ENCODE measurements around the gene FAF1.
A peak's percentile ranks its signal among the peaks of the same experiment; 100 is the strongest.

The FAF1 gene

GRCh38 chr1:50703240-50703639 lies 256.8 kb downstream of the FAF1 start:
- Histone ChIP-seq H3K36me3 (ENCODE audit: control insufficient read depth in 2 of 2, insufficient read depth in 1 of 2, low read length in 2 of 2) (no peaks in the 10 kb centered on the region), H3K27ac (ENCODE audit: extremely low read depth, low read depth, low read length) (no peak overlapping the region), H3K4me3 (ENCODE audit: low read depth, low read length) (no peak overlapping the region), H3K9me3 (ENCODE audit: control insufficient read depth, insufficient read depth, low read depth, low read length) (no peaks in the 10 kb centered on the region), H3K4me1 (ENCODE audit: control insufficient read depth, insufficient read depth, low read length) (peaks cover 38% of the 10 kb centered on the region)
- CTCF ChIA-PET: interaction anchor here (0.6 to 1.4 kb wide), 9 partner anchors 11 to 624 kb away, joined by 3 to 11 read pairs (median 3); no protein-coding TSS in a partner anchor
- TF ChIP-seq ZNF488 (tag by site-specific recombination; IDR thresholded peaks at IDR 0.05): no peak
- no peak for TF ChIP-seq ZBTB7A (tag by site-specific recombination; IDR thresholded peaks at IDR 0.05; ENCODE audit: low read depth)
- no peak for TF ChIP-seq ZNF530 (tag by site-specific recombination; IDR thresholded peaks at IDR 0.05; ENCODE audit: low read depth)
- TF ChIP-seq ZFP3 (tag by site-specific recombination; IDR thresholded peaks at IDR 0.05; ENCODE audit: low read depth): no peak
- no peak for TF ChIP-seq IKZF3 (tag by site-specific recombination; IDR thresholded peaks at IDR 0.05)
- no peak for TF ChIP-seq YY1 (tag by site-specific recombination; IDR thresholded peaks at IDR 0.05)
- no peak for TF ChIP-seq INSM2 (tag by site-specific recombination; IDR thresholded peaks at IDR 0.05)
- no peak for TF ChIP-seq ZNF558 (tag by site-specific recombination; IDR thresholded peaks at IDR 0.05)
- TF ChIP-seq ZNF223 (tag by site-specific recombination; IDR thresholded peaks at IDR 0.05): no peak
- TF ChIP-seq SCRT1 (tag by site-specific recombination; IDR thresholded peaks at IDR 0.05; ENCODE audit: borderline replicate concordance): no peak
- TF ChIP-seq ZNF132 (tag by site-specific recombination; IDR thresholded peaks at IDR 0.05; ENCODE audit: borderline replicate concordance): no peak
- POLR2A ChIA-PET: no interaction called here

GRCh38 chr1:50702395-50702794 lies 257.7 kb downstream of the FAF1 start:
- no peaks in the 10 kb centered on the region for H3K9me3 ChIP-seq (ENCODE audit: control insufficient read depth, insufficient read depth, low read depth, low read length)
- ChIA-PET CTCF (interaction anchor here (0.6 to 1.2 kb wide), 5 partner anchors 18 to 623 kb away, joined by 3 to 4 read pairs (median 4); no protein-coding TSS in a partner anchor), POLR2A (no interaction called here)
- H3K4me1 ChIP-seq (ENCODE audit: control insufficient read depth, insufficient read depth, low read length): peaks cover 42% of the 10 kb centered on the region
- TF ChIP-seq SP2 (tag by site-specific recombination; IDR thresholded peaks at IDR 0.05) (no peak), PRDM1 (tag by site-specific recombination; IDR thresholded peaks at IDR 0.05) (peak; percentile 60; the same call in 1 of the 2 replicates)
- no peak overlapping the region for H3K4me3 ChIP-seq (ENCODE audit: low read depth, low read length)
- H3K27ac ChIP-seq (ENCODE audit: extremely low read depth, low read depth, low read length): no peak overlapping the region
- H3K36me3 ChIP-seq (ENCODE audit: control insufficient read depth in 2 of 2, insufficient read depth in 1 of 2, low read length in 2 of 2): no peaks in the 10 kb centered on the region

- Histone ChIP-seq H3K9me3 (ENCODE audit: control insufficient read depth, insufficient read depth, low read depth, low read length) (no peaks in the 10 kb centered on the region), H3K4me3 (ENCODE audit: low read depth, low read length) (no peak overlapping the region), H3K27ac (ENCODE audit: extremely low read depth, low read depth, low read length) (no peak overlapping the region; the same call in 1 of the 2 replicates), H3K4me1 (ENCODE audit: control insufficient read depth, insufficient read depth, low read length) (peaks cover 42% of the 10 kb centered on the region), H3K36me3 (ENCODE audit: control insufficient read depth in 2 of 2, insufficient read depth in 1 of 2, low read length in 2 of 2) (no peaks in the 10 kb centered on the region)
- ChIA-PET CTCF (interaction anchor here (0.6 to 1.2 kb wide), 3 partner anchors 18 to 739 kb away, joined by 3 to 4 read pairs (median 4); no protein-coding TSS in a partner anchor), POLR2A (interaction anchor here (0.5 kb wide), 1 partner anchor 500 kb away, joined by 5 read pairs; no protein-coding TSS in a partner anchor)
- TF ChIP-seq ZNF214 (tag by site-specific recombination; IDR thresholded peaks at IDR 0.05; ENCODE audit: borderline replicate concordance) (no peak), ZFP69B (tag by site-specific recombination; IDR thresholded peaks at IDR 0.05) (no peak), ZNF362 (tag by site-specific recombination; IDR thresholded peaks at IDR 0.05) (no peak), FEZF1 (tag by site-specific recombination; IDR thresholded peaks at IDR 0.05) (peak; percentile 57), ZNF132 (tag by site-specific recombination; IDR thresholded peaks at IDR 0.05; ENCODE audit: borderline replicate concordance) (no peak), ZBTB48 (tag by site-specific recombination; IDR thresholded peaks at IDR 0.05) (no peak), ZNF621 (tag by site-specific recombination; IDR thresholded peaks at IDR 0.05) (no peak), ZNF549 (tag by site-specific recombination; IDR thresholded peaks at IDR 0.05) (no peak), ZNF791 (tag by site-specific recombination; IDR thresholded peaks at IDR 0.05) (no peak), PRDM6 (tag by site-specific recombination; IDR thresholded peaks at IDR 0.05) (peak; percentile 93), ZSCAN18 (tag by site-specific recombination; IDR thresholded peaks at IDR 0.05) (no peak), ZNF843 (tag by site-specific recombination; IDR thresholded peaks at IDR 0.05) (peak; percentile 80), ZNF544 (tag by site-specific recombination; IDR thresholded peaks at IDR 0.05) (no peak), YY1 (tag by site-specific recombination; IDR thresholded peaks at IDR 0.05) (no peak)
These were observed 258.3 kb downstream of the FAF1 start for GRCh38 chr1:50701706-50702317.

Measured in HEK293 (cell line).